ENCODE results near the gene SLC35F6. TPM values are rescaled to one million over a fixed set of nuclear protein-coding genes. Genes with fewer than 3 reads are reported as not detected.

SLC35F6 gene
- total RNA-seq, 4 donors from 2014 or later, result 20.2 to 47.3 (median 38.2) TPM

DNA sequence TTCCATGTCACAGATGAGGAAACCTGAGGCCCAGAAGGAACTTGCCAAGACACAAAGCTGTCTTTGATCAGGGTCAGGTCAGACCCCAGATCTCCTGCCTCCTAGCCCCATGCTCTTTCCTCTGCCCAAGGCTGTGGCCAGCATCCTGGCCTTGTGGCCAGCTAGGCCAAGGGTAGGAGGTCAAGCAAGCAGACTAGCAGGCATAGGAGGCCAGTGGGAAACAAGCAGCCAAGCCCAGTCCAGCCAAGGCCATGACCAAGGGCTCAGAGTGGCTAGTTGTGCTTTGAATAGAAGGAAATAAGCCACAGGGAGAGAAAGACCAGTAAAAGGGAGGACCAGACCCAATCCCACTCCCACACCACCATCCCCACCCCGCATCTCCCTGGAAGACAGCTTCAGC, 41.2 kb upstream of the SLC35F6 start:
- peaks cover 5 to 79% (median 44%) of the 10 kb centered on the region in 3 donors for H3K4me1 ChIP-seq
- H3K27me3 ChIP-seq, result no peaks in the 10 kb centered on the region
- 100% methylated on average over 1 of the region's 1 CpG; no CpG with 5 or more reads in 1 of the 2 donors for WGBS, 2 donors (ENCODE audit: low coverage in 1 of 2)
- peak overlapping the region in 3 of 4 donors; percentile 48 to 86 (median 86) for H3K27ac ChIP-seq
- no peak overlapping the region for H3K4me3 ChIP-seq
- TF ChIP-seq POLR2AphosphoS5 (IDR thresholded peaks at IDR 0.05) (no peak), EP300 (IDR thresholded peaks at IDR 0.05) (no peak), POLR2A (IDR thresholded peaks at IDR 0.05) (no peak)
- TF ChIP-seq, protein P1, sequence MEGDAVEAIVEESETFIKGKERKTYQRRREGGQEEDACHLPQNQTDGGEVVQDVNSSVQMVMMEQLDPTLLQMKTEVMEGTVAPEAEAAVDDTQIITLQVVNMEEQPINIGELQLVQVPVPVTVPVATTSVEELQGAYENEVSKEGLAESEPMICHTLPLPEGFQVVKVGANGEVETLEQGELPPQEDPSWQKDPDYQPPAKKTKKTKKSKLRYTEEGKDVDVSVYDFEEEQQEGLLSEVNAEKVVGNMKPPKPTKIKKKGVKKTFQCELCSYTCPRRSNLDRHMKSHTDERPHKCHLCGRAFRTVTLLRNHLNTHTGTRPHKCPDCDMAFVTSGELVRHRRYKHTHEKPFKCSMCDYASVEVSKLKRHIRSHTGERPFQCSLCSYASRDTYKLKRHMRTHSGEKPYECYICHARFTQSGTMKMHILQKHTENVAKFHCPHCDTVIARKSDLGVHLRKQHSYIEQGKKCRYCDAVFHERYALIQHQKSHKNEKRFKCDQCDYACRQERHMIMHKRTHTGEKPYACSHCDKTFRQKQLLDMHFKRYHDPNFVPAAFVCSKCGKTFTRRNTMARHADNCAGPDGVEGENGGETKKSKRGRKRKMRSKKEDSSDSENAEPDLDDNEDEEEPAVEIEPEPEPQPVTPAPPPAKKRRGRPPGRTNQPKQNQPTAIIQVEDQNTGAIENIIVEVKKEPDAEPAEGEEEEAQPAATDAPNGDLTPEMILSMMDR (IDR thresholded peaks at IDR 0.05), result no peak
- no peaks in the 10 kb centered on the region for H3K9me3 ChIP-seq
- peaks cover 0 to 4% of the 10 kb centered on the region in 2 donors for H3K36me3 ChIP-seq
- no peak for ATAC-seq

DNA sequence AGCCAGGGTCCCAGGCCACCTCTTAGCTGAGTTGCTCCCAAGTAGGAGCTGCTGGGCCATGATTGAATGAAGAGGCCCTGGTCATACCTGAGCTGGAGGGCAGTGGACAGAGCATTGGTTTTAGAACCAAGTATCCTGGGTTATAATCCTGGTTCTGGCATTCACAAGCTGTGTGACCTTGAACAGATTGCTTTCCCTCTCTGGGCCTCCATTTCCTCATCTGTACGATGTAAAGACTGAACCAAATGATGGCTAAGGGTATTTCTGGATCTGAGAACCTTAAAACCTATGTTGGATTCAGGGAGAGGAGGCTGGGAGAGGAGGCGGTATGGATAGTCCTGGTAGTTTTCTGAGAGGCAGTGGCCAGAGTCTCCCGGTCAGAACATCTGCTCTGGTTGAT, 40.6 kb upstream of the SLC35F6 start:
- Histone ChIP-seq H3K4me1 (peaks cover 5 to 73% (median 44%) of the 10 kb centered on the region in 3 donors), H3K27ac (peak overlapping the region; percentile 41 to 86 (median 67)), H3K4me3 (no peak overlapping the region), H3K9me3 (no peaks in the 10 kb centered on the region), H3K27me3 (no peaks in the 10 kb centered on the region), H3K36me3 (peaks cover 0 to 10% of the 10 kb centered on the region in 2 donors)
- 86 to 90% methylated on average over 2 to 3 of the region's 3 CpGs for WGBS, 2 donors (ENCODE audit: low coverage in 1 of 2)
- no peak for ATAC-seq
- TF ChIP-seq, protein P1 (IDR thresholded peaks at IDR 0.05), result no peak
- TF ChIP-seq POLR2A (IDR thresholded peaks at IDR 0.05) (no peak), EP300 (IDR thresholded peaks at IDR 0.05) (no peak), POLR2AphosphoS5 (IDR thresholded peaks at IDR 0.05) (no peak)

DNA sequence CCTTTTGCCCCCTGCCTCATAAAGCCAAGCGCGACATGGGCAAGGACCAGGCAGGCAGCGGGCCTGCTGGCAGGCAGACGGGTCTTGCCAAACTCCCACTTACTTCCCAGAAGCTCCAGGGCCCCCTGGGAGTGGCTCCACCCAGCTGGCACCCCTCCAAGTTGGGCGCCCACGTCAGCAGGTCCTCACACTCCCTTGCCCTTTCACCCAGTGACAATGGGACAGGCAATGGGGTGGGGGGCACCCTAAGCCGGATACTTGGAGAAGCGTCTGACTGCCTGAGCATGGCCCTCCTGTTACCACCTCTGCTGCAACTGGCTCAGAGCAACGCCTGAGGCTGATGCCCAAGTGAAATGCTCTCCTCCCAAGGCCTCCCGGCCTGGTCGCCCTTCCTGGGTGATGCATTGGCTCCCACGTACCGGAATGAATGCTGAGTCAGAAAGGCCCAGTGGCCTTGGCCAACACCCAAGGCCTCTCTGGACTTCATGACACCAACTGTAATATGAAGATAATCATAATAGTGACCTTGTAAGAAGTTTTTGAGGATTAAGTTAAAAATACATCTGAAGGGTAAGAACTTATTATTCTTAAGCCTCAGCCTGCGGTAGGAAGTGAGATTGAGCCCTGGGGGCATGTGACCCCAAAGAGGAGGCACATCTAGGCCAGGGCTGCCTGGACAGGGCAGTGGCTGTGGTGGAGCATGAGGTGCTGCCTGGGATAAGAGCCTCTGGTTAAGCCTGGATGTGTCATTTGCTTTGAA, 39.9 kb upstream of the SLC35F6 start:
- TF ChIP-seq POLR2AphosphoS5 (IDR thresholded peaks at IDR 0.05), result peak; percentile 79
- TF ChIP-seq, protein P1 (IDR thresholded peaks at IDR 0.05), result no peak
- peak; percentile 45 for ATAC-seq
- H3K27ac ChIP-seq, result peak overlapping the region; percentile 41 to 86 (median 67)
- no peaks in the 10 kb centered on the region for H3K27me3 ChIP-seq
- H3K36me3 ChIP-seq, result peaks cover 0 to 11% of the 10 kb centered on the region in 2 donors
- H3K4me1 ChIP-seq, result peaks cover 5 to 66% (median 44%) of the 10 kb centered on the region in 3 donors
- 20 to 40% methylated on average over 1 to 2 of the region's 14 CpGs for WGBS, 2 donors (ENCODE audit: low coverage in 1 of 2)
- H3K9me3 ChIP-seq, result no peaks in the 10 kb centered on the region
- H3K4me3 ChIP-seq, result no peak overlapping the region

DNA sequence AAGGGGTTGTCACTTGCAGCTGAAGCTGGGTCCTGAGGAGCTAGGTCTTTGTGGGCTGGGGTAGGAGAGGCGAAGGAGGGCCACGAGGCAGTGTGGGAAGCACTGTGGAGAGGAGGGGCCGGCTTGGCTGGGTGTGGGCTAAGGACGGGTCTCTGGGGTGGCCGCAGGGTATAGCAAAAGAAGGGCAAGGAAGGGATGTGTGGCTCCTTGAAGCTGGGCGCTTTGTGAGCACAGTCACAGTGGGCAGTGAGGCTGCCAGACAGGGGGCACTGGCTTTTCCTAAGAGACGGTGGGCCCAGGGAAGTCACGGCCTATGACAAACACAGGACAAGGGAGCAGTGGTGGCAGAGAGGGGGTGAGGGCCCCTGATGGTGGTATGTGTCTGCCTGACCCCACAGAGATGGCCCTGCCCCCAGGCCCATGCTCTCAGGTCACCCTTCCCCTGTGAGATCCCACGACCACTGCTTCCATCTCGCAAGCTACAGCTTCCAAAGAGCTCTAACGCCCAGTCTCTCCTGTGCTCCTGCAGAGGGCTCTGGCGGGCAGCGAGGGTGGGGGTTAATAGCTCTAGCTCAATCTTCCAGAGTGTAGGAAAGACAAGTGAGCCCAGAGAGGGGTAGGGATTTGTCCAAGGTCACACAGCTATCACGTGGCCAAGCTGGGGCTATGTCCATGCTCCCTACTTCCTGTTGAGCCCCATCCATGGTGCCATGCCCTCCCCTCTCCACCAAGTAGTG, 39.1 kb upstream of the SLC35F6 start:
- Histone ChIP-seq H3K4me3 (no peak overlapping the region), H3K27ac (peak overlapping the region in 3 of 4 donors; percentile 48 to 86 (median 86)), H3K36me3 (peaks cover 0 to 11% of the 10 kb centered on the region in 2 donors), H3K27me3 (no peaks in the 10 kb centered on the region), H3K9me3 (no peaks in the 10 kb centered on the region), H3K4me1 (peaks cover 5 to 58% (median 36%) of the 10 kb centered on the region in 3 donors)
- TF ChIP-seq POLR2AphosphoS5 (IDR thresholded peaks at IDR 0.05), result no peak
- TF ChIP-seq, protein P1 (IDR thresholded peaks at IDR 0.05), result no peak
- TF ChIP-seq POLR2A (IDR thresholded peaks at IDR 0.05), result no peak
- no peak for TF ChIP-seq EP300 (IDR thresholded peaks at IDR 0.05)
- WGBS, 2 donors (ENCODE audit: low coverage in 1 of 2), result 58 to 72% methylated on average over 3 to 5 of the region's 14 CpGs
- ATAC-seq, result no peak
